Eye (tissue), 1 donor: ENCODE results near the gene KIF1B.

Source experiments
- DNase-seq: peaks from one replicate; pipeline ENCODE4 v3.0.0-alpha.2; 2015

The KIF1B gene

GRCh38 chr1:10209905-10210810 is at the start of gene KIF1B:
TSS of gene KIF1B (plus strand) at chr1:10210570. CDS start at chr1:10232329, 21,759 bp downstream.
- peak; percentile 99 for DNase-seq

GRCh38 chr1:10160907-10161490 is 49.4 kb upstream of the KIF1B start:
- DNase-seq = peak; percentile 10

DNA sequence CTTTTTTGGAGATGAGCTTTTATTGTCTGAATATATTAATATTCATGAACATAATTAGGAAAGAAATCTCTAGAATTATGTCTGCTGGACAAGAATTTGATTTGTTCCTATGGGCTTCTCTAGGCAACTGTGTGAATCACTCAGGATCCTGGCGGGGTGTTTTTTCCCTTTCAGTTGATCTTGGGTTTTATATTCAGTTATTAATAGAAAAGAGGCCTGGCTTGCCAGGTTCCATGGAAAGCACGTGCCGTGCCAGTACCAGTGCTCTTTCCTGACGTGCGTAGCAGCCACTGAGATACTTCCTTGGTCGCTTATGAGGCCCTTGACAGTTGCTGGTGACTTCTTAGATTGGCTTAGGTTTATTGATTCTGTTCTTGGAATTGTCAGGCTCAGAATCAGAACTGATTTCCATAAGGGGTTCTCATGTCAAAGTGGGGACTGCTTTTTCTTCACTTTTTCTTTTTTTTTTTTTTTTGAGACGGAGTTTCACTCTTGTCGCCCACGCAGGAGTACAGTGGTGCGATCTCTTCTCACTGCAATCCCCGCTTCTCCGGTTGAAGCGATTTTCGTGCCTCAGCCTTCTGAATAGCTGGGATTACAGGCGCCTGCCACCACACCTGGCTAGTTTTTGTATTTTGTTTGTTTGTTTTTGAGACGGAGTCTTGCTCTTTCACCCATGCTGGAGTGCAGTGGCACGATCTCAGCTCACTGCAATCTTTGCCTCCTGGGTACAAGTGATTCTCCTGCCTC is 48.7 kb upstream of the KIF1B start:
- DNase-seq = no peak

GRCh38 chr1:10168912-10169514 is 41.4 kb upstream of the KIF1B start:
- no peak for DNase-seq

DNA sequence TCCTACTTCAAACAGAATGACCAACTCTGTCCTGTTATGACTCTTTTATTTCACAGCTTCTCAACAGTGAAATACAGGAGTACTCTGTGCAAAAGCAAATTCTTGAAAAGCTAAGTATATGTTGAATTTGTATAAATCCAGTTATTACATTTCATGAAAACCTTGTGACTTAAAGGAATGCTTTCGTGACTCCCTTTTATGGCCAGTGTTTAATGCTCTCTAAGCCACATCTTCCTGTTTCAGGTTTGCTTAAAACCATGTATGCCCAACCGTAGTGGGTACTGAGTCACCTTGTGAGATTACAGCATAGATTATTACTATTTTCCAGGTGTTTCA is 40.2 kb upstream of the KIF1B start:
- no peak for DNase-seq

GRCh38 chr1:10171105-10171767 is 39.1 kb upstream of the KIF1B start:
- no peak for DNase-seq

DNA sequence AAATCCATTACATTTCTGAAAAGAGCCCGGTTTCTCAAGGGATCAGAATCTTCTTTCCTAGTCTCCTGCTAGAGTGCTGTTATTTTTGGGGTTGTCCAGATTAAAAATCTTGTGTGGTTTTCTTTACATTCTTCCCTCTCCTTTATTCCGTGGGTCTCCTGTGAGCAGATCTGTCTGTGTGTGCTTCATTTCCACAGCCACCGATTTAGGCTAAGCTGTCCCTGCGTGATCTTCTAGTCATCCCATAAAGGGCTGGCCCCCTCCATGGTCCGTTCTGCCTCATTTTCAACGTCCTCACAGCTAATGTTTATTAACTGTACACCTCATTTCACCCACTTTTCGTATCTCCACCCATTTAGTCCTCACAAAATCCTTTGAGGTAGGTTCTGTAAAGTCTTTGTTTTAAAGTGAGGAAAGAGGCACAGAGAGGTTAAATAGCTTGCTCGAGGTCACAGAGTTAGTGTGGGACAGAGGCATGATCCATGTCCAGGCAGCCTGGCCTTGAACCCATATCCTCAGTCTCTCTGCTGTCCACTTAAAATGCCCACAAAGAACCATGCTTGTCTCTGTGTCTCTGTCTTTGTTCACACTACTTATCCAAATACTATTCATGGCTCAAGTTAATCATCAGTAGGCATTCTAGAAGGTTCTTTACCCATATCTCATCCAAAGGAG is 38.2 kb upstream of the KIF1B start:
- DNase-seq = no peak

DNA sequence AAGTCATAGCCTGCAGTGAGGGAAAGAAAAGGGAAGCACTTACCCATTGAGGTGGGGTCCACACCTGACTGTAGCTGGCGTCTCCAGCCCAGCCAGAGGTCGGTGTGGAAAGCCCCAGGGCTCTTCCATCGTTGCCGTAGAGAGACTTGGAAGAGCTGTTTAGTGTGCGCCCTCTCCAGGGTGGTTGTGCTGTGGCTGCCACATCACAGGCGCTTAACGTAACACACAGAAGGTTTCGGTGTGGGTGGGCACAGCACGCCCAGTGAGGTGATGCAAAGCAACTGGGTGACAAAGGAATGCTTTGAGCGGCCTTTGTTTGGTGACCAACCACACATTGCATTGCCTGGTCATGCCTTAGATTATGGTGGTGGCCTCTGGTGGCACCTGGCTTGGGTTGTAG is 36.8 kb upstream of the KIF1B start:
- no peak for DNase-seq

GRCh38 chr1:10177876-10178275 is 32.5 kb upstream of the KIF1B start:
- DNase-seq = peak; percentile 26

DNA sequence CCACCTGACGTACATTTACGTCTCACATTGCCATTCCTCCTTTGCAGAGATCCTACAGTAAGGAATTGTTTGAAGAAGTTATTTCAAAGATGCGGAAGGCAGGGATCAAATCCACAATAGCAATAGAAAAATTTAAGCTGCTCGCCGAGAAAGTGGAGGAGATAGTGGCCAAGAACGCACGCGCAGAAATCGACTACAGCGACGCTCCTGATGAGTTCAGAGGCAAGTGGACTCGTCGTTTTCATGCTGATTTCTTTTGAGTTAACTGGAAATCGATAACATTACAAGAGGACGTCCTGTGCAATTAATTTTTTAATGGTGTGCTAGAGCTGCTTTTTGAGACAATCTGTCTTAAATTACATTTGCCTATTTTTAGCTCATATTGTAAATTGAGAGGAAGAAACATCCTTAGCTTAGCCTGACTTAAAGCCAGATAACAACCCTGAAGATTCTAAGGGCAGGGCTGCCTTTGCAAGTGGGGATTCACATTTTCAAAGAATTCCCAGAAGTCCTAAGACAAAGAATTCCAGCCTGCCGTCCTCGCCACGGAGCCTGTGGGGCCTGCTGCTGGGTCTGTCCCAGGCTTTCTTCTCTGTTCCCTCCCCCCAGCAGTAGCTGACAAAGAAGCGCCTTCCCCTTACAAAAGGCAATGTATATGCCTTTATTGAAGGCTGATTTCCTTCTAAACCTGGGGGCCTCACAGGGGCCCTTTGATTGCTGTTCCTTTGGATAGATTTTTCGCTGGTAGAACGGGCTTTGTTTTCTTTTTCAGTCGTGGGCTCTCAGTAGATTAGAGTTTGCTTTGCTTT is 31.6 kb upstream of the KIF1B start:
- peak; percentile 73 for DNase-seq

- DNase-seq = peak; percentile 47
Observed at GRCh38 chr1:10179406-10180091, 30.8 kb upstream of the KIF1B start.

DNA sequence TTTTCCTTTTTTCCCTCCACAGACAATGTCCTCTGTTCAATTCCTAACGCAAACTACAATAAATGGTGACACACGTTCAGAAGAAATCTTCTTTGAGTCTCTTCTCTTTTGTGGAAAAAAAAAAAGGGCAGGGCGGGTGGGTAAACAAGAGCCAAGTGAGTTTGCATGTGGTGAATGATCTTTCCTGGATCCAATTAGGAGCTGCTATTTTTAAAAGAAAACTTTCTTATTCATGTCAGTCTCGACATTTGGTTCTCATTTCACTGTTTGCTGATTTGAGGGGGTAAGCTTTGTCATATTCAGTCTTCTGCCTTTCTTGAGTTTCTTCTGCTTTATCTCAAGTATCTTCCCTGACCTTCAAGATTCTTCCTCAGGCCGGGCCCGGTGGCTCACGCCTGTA is 29.2 kb upstream of the KIF1B start:
- DNase-seq = no peak

DNA sequence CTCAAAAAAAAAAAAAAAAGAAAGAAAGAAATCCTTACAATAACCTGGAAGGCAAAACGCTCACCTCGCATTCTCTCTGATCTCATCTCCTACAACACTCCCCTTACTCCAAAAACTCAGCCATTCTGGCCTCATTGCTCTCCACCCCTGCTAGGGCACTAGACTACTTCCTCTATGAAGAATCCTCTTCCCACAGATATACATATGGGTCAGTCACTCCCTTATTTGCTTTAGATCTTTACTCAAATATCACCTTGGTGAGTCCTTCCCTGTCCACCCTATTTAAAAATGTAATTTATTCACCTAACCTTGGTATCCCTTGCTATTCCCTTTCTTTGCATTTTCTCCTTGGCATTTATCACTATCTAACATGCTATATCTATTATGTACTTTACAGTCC is 24.6 kb upstream of the KIF1B start:
- no peak for DNase-seq

- DNase-seq = peak; percentile 44
Observed at GRCh38 chr1:10186331-10187025, 23.9 kb upstream of the KIF1B start.

DNA sequence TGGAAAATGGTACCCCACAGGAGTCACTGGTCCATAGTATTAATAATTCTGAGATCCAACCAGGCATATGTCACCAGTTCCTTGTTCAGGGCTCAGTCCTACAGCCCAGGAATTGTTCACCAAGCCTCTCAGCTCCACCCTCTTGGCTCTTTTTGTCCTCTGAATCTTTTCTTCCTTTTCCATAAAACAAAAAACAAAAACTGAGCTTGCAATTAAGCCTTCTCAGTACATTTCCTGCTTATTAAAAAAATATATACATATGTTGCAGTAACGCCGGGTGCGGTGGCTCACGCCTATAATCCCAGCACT is 23.4 kb upstream of the KIF1B start:
- DNase-seq = no peak

DNA sequence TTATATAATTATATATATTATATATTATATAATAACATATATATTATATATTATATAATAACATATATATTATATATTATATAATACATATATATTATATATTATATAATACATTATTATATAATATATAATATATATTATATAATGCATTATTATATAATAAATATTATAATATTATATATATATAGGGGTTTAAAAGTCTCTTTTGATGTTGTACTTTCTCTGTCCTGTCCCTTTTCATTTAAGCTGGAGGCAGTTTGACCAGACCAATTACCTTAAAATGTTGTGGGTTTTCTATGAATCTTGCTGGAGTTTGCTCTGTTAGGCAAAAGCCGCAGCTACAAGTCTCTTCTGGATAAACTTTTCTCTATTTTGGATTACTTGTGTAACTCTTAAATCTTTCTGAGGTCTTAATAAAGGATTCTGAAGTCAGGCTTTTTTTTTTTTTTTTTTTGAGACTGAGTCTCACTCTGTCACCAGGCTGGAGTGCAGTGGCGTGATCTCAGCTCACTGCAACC is 22.2 kb upstream of the KIF1B start:
- DNase-seq = peak; percentile 53

- no peak for DNase-seq
Observed at GRCh38 chr1:10189659-10190058, 20.7 kb upstream of the KIF1B start.

DNA sequence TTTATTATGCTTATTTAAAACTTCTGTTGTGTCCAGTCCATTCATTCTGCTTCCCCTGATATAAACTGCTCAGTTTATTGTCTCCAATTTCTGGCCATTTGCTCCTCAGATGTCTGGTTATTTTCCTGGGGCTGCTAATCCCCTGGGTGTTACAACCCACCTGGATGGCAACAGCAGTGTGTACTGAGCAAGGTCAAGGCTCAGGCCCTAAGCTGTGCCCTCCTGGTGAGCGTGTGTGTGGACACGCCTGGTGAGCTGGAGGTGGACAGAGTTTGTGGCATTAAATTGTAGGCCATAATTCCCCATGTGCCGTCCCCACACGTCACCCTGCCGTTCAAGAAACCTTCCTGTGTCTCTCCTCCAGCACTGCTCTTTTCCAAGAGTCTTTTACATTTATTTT is 18.1 kb upstream of the KIF1B start:
- no peak for DNase-seq

- DNase-seq = no peak
Observed at GRCh38 chr1:10193288-10193687, 17.1 kb upstream of the KIF1B start.

DNA sequence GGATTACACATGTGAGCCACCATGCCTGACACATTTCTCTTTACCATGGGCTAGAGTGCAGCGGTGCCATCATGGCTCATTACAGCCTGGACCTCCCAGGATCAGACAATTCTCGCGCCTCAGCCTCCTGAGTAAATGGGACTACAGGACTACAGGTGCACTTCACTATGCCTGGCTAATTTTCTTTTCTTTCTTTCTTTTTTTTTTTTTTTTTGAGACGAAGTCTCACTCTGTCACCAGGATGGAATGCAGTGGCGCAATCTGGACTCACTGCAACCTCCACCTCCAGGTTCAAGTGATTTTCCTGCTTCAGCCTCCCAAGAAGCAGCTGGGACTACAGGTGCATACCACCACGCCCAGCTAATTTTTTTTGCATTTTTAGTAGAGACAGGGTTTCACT is 14.8 kb upstream of the KIF1B start:
- no peak for DNase-seq
